Activated CD4-positive, alpha-beta T cell treated with anti-CD3 and anti-CD28 coated beads, Interleukin-2, Interleukin-6, amounts not matched to agents 100 ng/mL and 50 ng/mL, durations not matched to agents 16 hours and 8 hours (primary cell): Measurements from ENCODE around the gene MED16.
A peak's percentile ranks its signal among the peaks of the same experiment; 100 is the strongest.
"Not testable (repeated sequence)": the region's sequence is repeated elsewhere in the genome, so short reads cannot be mapped to it uniquely, and the experiment has no call there.

Experiments used
- DNase-seq: peaks from one replicate; pipeline ENCODE4 v3.0.0-alpha.2; 2020

MED16 gene

GRCh38 chr19:904545-904944 lies 11.6 kb upstream of the MED16 start:
- no peak for DNase-seq

- no peak for DNase-seq
Observed at GRCh38 chr19:903266-903797, 10.3 kb upstream of the MED16 start.

- no peak for DNase-seq
Observed at GRCh38 chr19:902446-903226, 9.6 kb upstream of the MED16 start.

GRCh38 chr19:902093-902370 lies 9.0 kb upstream of the MED16 start:
- DNase-seq = no peak

- DNase-seq = no peak
Observed at GRCh38 chr19:901216-902092, 8.5 kb upstream of the MED16 start.

GRCh38 chr19:900302-901111 lies 7.5 kb upstream of the MED16 start:
- DNase-seq = peak; percentile 45

- DNase-seq = no peak
Observed at GRCh38 chr19:900043-900301, 7.0 kb upstream of the MED16 start.

GRCh38 chr19:899336-900042 lies 6.5 kb upstream of the MED16 start:
- no peak for DNase-seq

GRCh38 chr19:898663-899062 lies 5.7 kb upstream of the MED16 start:
- no peak for DNase-seq

GRCh38 chr19:897442-898039 lies 4.6 kb upstream of the MED16 start:
- no peak for DNase-seq

- DNase-seq = no peak
Observed at GRCh38 chr19:896999-897398, 4.0 kb upstream of the MED16 start.

- DNase-seq = no peak
Observed at GRCh38 chr19:896434-896833, 3.4 kb upstream of the MED16 start.

GRCh38 chr19:892243-892893 lies 619 bp downstream of the MED16 start:
- DNase-seq = peak; percentile 30

- not testable (repeated sequence) for DNase-seq
Observed at GRCh38 chr19:891421-892200, 1.4 kb downstream of the MED16 start.

GRCh38 chr19:890831-891230 lies 2.2 kb downstream of the MED16 start:
- no peak for DNase-seq

- DNase-seq = no peak
Observed at GRCh38 chr19:889662-890295, 3.2 kb downstream of the MED16 start.

- no peak for DNase-seq
Observed at GRCh38 chr19:888581-889385, 4.2 kb downstream of the MED16 start.

- DNase-seq = no peak
Observed at GRCh38 chr19:887599-887998, 5.4 kb downstream of the MED16 start.

GRCh38 chr19:887072-887471 lies 5.9 kb downstream of the MED16 start:
- no peak for DNase-seq
